HG02970 (cell line): ENCODE results near the gene CREB1.

ENCODE experiments used
- ATAC-seq: cut with Tn5 transposase; IDR thresholded peaks from one replicate; pipeline ENCODE4 v1.9.1; 2021; ENCODE audit warnings: mild to moderate bottlenecking, moderate library complexity, moderate number of reproducible peaks; ENCODE audit not compliant: unreplicated experiment, low FRiP score

Gene CREB1

GRCh38 chr2:207534417-207534816 lies 4.7 kb downstream of the CREB1 start:
- ATAC-seq: no peak

- no peak for ATAC-seq
Observed at GRCh38 chr2:207539470-207539869, 9.7 kb downstream of the CREB1 start.

- ATAC-seq: no peak
Observed at GRCh38 chr2:207540431-207540830, 10.7 kb downstream of the CREB1 start.

- ATAC-seq: no peak
Observed at GRCh38 chr2:207541933-207542332, 12.2 kb downstream of the CREB1 start.

- ATAC-seq: no peak
Observed at GRCh38 chr2:207543272-207543671, 13.5 kb downstream of the CREB1 start.

GRCh38 chr2:207546822-207547221 lies 17.1 kb downstream of the CREB1 start:
- ATAC-seq: no peak

GRCh38 chr2:207549145-207549544 lies 19.4 kb downstream of the CREB1 start:
- ATAC-seq: no peak

GRCh38 chr2:207558079-207558491 lies 28.3 kb downstream of the CREB1 start:
- ATAC-seq: no peak

GRCh38 chr2:207561386-207562080 lies 31.8 kb downstream of the CREB1 start:
- ATAC-seq: no peak

- no peak for ATAC-seq
Observed at GRCh38 chr2:207565736-207566500, 36.2 kb downstream of the CREB1 start.

GRCh38 chr2:207567671-207568070 lies 37.9 kb downstream of the CREB1 start:
- ATAC-seq: no peak

GRCh38 chr2:207571370-207571769 lies 41.6 kb downstream of the CREB1 start:
- no peak for ATAC-seq

- ATAC-seq: no peak
Observed at GRCh38 chr2:207584952-207585351, 55.2 kb downstream of the CREB1 start.

- no peak for ATAC-seq
Observed at GRCh38 chr2:207587305-207587704, 57.5 kb downstream of the CREB1 start.

GRCh38 chr2:207589143-207589542 lies 59.4 kb downstream of the CREB1 start:
- no peak for ATAC-seq

- no peak for ATAC-seq
Observed at GRCh38 chr2:207593277-207593676, 63.5 kb downstream of the CREB1 start.

- no peak for ATAC-seq
Observed at GRCh38 chr2:207594264-207594663, 64.5 kb downstream of the CREB1 start.

GRCh38 chr2:207594731-207595130 lies 65.0 kb downstream of the CREB1 start:
- ATAC-seq: no peak

GRCh38 chr2:207599636-207600035 lies 69.9 kb downstream of the CREB1 start:
- no peak for ATAC-seq

GRCh38 chr2:207600231-207600630 lies 70.5 kb downstream of the CREB1 start:
- no peak for ATAC-seq

GRCh38 chr2:207601774-207602173 lies 72.0 kb downstream of the CREB1 start:
- ATAC-seq: no peak

GRCh38 chr2:207603486-207603885 lies 73.7 kb downstream of the CREB1 start:
- no peak for ATAC-seq
